ENCODE results near the gene PCGF3. TPM values are rescaled to one million over a fixed set of nuclear protein-coding genes. Genes with fewer than 3 reads are reported as not detected.

Gene PCGF3
- total RNA-seq, 1 donor from 2014 or later = 58.5 TPM

GRCh38 chr4:722851-723360 lies 17.3 kb downstream of the PCGF3 start:
- no peak for TF ChIP-seq CTCF (IDR thresholded peaks at IDR 0.05; ENCODE audit: insufficient read depth, low read length, poor library complexity, severe bottlenecking)
- DNase-seq (ENCODE audit: low read depth) = no peak
- H3K4me3 ChIP-seq (ENCODE audit: low read depth, low read length) = no peak overlapping the region
- H3K27me3 ChIP-seq (ENCODE audit: control insufficient read depth, insufficient read depth, low read length) = no peaks in the 10 kb centered on the region
- peaks cover 2% of the 10 kb centered on the region for H3K36me3 ChIP-seq (ENCODE audit: control insufficient read depth, insufficient read depth, low read length)

- DNase-seq (ENCODE audit: low read depth) = no peak
- no peak for TF ChIP-seq CTCF (IDR thresholded peaks at IDR 0.05; ENCODE audit: insufficient read depth, low read length, poor library complexity, severe bottlenecking)
- Histone ChIP-seq H3K27me3 (ENCODE audit: control insufficient read depth, insufficient read depth, low read length) (no peaks in the 10 kb centered on the region), H3K4me3 (ENCODE audit: low read depth, low read length) (no peak overlapping the region), H3K36me3 (ENCODE audit: control insufficient read depth, insufficient read depth, low read length) (peaks cover 2% of the 10 kb centered on the region)
These were observed 18.3 kb downstream of the PCGF3 start for GRCh38 chr4:723751-724530.

GRCh38 chr4:725391-726234 lies 20.0 kb downstream of the PCGF3 start:
- H3K36me3 ChIP-seq (ENCODE audit: control insufficient read depth, insufficient read depth, low read length) = peaks cover 1% of the 10 kb centered on the region

GRCh38 chr4:726235-726787 lies 20.7 kb downstream of the PCGF3 start:
- TF ChIP-seq CTCF (IDR thresholded peaks at IDR 0.05; ENCODE audit: insufficient read depth, low read length, poor library complexity, severe bottlenecking) = no peak
- no peak for DNase-seq (ENCODE audit: low read depth)
- no peaks in the 10 kb centered on the region for H3K27me3 ChIP-seq (ENCODE audit: control insufficient read depth, insufficient read depth, low read length)
- no peak overlapping the region for H3K4me3 ChIP-seq (ENCODE audit: low read depth, low read length)
- H3K36me3 ChIP-seq (ENCODE audit: control insufficient read depth, insufficient read depth, low read length) = peaks cover 3% of the 10 kb centered on the region

More at GRCh38 chr4:725391-726234, 20.0 kb downstream of the PCGF3 start:
- Histone ChIP-seq H3K4me3 (ENCODE audit: low read depth, low read length) (no peak overlapping the region), H3K27me3 (ENCODE audit: control insufficient read depth, insufficient read depth, low read length) (no peaks in the 10 kb centered on the region)
- DNase-seq (ENCODE audit: low read depth) = no peak
- TF ChIP-seq CTCF (IDR thresholded peaks at IDR 0.05; ENCODE audit: insufficient read depth, low read length, poor library complexity, severe bottlenecking) = no peak

GRCh38 chr4:726838-727237 lies 21.2 kb downstream of the PCGF3 start:
- H3K27me3 ChIP-seq (ENCODE audit: control insufficient read depth, insufficient read depth, low read length) = no peaks in the 10 kb centered on the region
- no peak for DNase-seq (ENCODE audit: low read depth)
- no peak for TF ChIP-seq CTCF (IDR thresholded peaks at IDR 0.05; ENCODE audit: insufficient read depth, low read length, poor library complexity, severe bottlenecking)
- peaks cover 3% of the 10 kb centered on the region for H3K36me3 ChIP-seq (ENCODE audit: control insufficient read depth, insufficient read depth, low read length)
- no peak overlapping the region for H3K4me3 ChIP-seq (ENCODE audit: low read depth, low read length)

Measured in kidney epithelial cell (primary cell).